NCI-H774 (cell line): ENCODE data around the gene OMD.
"Not testable (repeated sequence)": the region's sequence is repeated elsewhere in the genome, so short reads cannot be mapped to it uniquely, and the experiment has no call there.

ENCODE experiments used
- DNase-seq: peaks from one replicate; lab custom pipeline; 2025; lab: John Stamatoyannopoulos, UW

OMD gene

DNA sequence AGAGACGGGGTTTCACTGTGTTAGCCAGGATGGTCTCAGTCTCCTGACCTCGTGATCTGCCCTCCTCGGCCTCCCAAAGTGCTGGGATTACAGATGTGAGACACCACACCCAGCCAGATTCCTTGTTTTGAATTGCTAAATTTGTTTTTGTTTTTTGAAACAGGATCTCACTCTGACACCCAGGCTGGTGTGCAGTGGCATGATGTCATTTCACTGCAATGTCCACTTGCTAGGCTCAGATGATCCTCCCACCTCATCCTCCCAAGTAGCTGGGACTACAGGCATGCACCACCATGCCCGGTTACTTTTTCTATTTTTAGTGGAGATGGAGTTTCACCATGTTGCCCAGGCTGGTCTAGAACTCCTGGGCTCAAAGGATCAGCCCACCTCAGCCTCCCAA is 13.1 kb downstream of the OMD start:
- DNase-seq = not testable (repeated sequence)

DNA sequence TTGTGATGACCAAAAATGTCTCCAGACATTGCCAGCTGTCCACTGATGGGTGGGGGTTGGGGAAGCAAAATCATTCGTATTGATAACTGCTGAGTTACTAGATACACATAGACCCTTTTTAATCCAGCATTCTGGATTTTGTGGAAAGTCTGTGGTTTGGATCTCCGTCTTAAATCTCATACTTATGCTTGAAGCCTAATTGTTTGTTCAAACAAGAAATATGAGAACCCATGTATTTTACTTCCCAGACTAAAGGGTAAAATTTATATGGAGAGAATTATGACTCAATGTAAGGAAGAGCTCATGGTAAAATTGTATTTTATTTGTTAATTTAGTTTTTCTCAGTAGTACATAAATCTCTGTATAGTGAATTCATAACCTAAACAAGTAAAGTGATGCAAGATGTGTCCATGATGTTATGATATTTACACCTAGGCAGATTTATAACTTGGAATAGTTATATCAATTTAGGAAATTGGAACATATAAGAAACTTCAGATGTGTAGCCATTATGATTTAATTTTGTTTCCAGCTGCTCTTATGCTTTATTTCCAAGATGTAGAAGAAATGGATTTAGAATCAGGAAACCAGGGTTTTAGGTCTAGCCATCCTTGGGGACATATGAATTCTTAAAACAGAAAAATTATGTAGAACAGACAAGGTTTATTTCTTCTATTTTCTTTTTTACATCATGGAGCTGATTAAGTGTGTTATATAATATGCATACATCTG is 15.4 kb downstream of the OMD start:
- DNase-seq = no peak

DNA sequence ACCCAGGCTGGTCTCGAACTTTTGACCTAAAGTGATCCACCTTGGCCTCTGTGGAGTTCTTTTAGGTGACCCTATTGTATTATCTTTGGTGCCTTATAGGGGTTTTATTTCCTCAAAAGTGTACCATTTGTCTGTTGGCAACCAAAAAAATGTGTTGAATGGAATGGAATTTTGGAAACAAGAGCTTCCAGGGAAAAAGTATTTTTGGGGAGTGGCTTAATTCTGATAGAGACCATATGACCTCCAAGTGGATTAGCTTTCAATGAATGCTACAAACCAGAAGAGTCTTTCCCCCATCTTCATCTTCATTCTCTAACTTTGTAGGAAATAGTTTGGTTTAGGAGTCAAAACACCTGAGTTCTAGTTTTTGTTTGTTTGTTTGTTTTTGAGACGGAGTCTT is 16.5 kb downstream of the OMD start:
- no peak for DNase-seq

DNA sequence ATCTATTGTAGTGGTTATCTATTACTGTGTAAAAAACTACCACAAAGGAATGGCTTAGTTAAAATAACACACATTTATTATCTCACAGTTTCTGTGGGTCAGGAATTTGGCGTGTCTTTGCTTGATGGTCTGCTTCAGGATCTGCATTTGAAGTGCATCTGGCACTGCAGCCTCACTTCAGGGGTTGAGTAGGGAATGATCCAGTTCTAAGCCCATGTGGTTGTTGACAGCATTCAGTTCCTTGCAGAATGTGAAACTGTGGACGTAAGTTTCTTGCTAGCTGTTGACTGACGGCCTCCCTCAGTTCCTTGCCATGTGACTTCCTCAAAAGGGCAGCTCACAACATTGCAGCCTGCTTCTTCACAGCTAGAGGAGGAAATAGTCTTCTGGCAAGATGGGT is 17.8 kb downstream of the OMD start:
- no peak for DNase-seq

DNA sequence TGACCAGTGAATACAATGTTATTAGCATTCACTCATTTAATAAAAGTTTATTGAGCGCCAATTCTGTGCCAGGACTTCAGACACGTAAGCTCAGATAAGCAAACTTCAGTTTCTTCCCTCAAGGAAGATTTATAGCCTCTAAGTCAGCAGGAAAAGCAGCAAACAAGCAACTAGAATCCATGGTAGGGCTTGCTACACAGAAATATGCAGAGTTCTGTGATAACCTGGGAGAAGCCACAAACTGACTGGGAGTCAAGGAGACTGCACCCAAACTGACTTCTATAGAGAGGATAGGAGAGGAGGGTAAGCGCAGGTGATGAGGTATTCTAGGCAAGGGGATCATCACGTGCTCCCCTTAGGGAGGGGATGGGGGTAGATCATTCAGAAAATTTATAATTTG is 18.5 kb downstream of the OMD start:
- no peak for DNase-seq

DNA sequence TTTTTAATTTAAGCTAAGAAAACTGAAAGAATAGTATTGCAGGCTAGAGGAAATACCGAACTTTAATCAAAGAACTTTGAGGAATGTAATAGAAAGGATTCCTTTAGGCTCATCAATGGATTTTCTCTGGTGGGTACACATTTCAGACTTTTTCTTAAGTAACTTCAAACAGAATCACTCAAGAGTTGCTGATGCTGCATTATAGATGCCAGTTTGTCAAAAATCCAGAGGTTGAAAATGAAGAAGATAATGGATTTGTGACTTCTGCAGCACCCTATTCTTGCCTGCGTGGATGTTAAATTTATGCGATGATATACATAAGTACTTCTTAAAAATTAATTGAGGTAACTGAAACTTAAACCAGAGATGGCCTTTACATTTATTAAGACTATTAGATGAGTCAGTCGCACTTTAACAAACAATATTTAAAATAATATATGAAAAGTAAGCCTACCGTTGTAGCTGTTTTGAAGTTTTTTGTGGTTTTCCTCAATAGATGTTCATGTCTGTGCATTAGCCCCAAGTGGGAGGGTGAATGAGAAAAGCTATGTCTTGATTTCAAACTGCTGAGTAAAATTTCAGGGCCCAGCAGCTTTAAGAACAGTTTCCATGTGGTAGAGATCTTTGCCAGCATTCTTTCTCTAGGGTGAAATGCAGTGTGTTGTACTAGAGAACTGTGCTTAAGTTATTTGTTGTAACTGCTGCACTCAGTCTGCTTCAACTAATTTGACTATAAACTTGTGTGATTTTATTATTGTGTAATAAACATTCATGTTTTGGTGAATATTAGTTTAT is 20.0 kb downstream of the OMD start, which contains the start of gene OGN:
Gene OGN, minus strand, starts transcription at position 537 of the 795 bp plus-strand sequence. CDS start 1,171 bp downstream, outside the sequence.
- DNase-seq = no peak

DNA sequence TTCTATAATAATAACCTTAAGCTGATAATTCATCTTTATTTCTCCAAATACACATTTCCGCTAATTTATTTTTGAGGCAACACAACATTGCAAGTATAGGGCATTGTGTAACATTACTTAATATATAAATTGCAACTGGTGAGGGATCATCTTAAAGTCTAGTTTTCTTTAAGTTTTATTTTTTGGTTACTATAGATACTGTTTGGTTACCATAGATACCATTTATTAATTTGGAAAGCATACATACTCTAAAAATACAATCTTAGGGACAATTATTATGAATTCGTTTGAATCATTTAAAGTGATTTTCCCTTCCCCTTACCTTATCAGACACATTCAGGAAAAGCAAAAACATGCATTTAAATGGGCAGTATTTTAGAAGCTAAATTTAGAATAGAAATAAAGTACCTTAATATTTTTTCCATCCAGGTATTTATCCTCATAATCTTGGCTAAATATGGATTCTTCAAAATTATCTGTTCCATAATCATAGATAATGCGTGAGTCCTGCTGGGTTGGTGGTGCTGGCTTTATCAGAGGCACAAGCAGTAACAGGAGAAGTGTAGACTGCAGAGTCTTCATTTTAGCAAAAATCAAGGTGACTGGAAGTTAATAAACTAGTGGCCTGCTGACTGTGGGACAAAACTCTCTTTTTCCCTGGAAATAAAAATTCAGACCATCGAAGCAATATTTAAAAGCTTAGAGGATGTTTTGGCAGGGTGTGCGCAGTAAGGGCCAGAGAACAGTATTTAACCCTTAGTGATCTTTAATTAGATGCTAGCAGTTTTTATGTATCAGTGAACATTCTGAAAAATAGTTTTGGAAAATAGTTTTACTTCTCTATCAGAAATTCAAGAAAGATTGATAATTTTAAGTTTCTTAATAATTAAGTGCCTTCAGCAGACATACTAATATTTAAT is 21.2 kb downstream of the OMD start:
- DNase-seq = no peak

DNA sequence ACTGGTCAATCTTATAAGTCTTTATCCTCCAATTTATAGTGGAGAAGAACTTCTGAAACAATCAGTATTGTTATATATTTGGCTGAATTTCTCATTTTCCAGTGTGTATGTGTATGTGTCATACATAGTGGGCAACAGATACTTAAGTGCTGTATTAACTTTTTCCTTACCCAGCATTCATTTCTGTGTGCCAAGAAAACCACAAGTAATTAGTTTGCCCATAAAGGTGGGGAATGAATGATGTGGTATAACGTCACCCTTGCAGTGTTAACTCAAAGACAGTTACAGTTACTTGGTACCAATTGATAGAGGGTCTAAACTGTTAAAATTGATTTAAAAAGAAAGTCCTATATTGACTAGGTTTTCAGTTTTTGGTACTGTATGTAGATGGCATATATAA is 21.9 kb downstream of the OMD start:
- no peak for DNase-seq

DNA sequence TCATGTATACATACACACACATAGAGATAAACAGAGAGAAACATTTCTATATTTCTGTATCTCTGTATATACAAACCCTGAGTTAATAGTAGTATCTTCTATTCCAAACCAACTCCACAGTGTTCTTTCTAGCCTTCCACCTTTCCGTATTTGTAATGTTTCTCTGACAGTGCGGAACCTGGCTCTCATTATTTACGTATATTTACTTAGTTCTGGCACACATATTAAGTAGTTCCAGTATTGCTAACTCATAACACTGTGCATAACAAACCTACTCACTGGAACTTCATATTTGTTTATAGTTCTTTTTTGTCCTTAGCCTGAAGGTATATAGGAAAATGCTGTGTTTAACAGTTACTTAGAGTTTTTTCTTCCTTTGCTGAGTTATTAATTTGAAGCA is 26.4 kb downstream of the OMD start:
- no peak for DNase-seq

DNA sequence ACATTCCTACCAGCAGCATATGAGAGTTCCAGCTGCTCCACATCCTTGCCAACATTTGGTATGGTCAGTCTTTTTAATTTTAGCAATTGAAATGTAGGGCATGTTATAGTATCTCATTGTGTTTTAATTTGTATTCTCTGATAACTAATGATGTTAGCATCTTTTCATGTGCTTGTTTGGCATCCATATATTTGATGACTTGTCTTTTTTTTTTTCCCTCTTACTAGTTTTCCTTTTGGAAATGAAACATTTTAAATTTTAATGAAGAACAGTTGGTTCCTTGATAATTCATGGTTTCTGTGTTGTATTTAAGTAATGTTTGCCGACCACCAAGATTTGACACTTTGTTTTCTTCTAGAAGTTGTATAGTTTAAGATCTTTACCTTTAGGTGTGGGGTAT is 28.7 kb downstream of the OMD start:
- no peak for DNase-seq

DNA sequence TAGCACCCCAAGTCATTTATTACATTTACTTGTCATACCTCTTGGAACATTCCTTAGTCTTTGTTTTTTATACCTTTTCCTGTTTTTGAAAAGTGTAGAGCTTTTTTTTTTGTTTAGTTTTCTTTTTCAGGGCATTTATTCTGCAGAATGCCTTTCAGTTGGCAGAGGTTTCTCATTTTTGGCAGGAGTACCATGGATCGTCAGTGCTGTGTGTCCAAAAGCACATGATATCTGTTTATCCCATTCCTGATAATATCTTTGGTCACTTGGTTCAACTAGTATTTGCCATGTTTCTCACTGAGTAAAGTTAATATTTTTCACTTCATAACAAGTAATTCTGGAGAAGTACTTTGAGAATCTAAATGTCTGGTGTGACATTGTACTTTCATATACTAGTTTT is 30.6 kb downstream of the OMD start:
- no peak for DNase-seq

DNA sequence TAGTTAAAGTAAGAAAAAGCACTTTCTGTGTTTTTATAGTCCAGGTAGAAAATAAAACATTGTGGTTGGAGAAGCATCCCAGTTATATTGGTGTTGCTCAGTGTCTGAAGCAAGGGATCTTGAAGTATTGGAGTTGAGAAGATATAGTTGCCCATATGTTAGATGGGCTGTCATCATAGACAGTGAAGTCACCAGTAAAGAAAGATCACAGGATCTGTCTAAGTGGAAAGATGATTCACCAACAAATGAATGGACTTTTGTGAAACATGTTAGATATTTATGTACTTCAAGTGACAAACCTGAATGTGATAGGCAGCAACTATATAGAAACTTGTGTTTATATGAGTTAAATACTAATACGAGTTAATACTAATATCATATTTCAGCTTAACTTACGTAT is 31.6 kb downstream of the OMD start:
- no peak for DNase-seq

DNA sequence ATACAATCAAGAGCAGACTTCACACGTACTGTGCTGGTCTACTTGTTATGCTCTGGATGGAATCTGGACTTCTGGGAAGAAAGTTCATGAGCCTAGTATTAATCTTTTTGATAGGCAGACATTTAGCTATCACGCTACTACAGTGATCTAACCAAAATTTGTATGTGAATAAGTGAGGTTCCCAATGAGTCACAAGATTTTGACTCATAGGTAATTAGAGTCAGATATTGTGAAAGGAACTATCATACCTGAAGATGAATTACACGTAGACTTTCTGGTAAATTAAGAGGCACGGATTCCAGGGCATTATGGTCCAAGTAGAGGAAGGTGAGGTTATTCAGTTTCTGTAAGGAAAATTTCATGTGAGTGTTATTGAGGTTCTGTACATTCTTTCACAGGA is 38.3 kb downstream of the OMD start:
- no peak for DNase-seq

DNA sequence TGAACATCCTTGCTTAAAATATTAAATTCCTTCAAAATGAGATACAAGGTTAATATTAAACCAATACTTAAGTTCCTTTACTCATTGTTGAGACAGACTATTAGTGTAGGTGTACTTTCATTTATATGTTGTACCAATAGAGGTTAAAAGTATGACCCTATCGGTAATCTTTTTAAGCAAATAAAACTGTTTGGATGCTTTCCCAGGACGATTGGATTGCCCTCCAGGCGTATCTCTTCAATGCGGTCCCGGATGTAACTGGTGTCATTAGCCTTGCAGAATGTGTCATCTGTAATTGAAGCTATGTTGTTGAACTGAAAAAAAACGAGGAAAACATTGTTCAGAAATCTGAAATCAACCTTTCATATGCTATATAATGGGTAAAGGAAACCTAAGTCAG is 38.8 kb downstream of the OMD start:
- no peak for DNase-seq

DNA sequence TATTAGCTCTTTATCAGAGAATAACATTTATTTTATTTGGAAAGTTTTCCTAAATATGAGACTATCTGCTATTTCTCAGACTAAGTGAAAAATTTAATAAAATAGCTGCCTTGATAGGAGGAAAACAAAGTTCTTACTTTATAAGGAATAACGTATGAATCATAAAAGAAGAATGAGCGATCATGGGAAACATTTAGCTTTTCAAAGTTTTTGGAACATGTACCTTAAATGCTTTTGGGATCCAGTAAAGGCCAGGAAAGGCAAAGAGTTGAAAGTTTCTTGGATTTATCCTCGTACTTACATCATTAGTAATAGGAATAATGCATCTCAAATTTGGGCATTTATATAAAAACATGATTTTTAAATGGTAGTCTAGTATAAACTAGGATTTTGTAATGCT is 39.3 kb downstream of the OMD start:
- no peak for DNase-seq

DNA sequence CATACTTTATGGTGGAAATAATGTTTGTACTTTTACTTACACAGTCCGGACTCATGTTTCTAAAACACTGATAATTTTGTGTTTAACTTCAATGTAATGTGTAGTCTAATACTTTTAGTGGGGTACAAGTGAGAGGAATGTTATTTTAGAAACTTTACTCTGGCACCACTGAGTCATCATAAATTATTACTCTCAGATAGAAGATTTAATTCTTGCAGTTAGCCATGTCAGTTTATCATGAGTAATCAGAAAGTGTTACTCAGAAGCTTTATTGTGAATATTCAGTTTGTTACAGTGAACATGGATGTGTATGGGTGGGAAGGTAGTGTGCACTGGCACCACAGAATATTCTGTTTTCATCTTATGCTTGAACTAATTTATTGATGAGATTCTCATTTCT is 39.9 kb downstream of the OMD start:
- DNase-seq = no peak

DNA sequence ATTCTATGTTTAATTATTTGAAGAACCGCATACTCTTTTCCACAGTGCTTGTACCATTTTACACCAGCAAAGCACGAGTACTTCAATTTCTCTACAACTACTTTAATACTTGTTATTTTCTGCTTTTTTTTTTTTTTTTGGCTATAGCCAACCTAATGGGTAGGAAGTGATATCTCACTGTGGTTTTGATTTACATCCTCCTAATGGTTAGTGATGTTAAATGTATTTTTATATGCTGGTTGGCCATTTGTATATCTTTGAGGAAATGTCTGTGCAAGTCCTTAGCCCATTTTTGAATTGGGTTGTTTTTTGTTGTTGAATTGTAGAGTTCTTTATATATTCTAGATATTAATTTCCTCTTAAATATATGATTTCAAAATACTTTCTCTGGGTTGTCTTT is 42.5 kb downstream of the OMD start:
- DNase-seq = no peak

DNA sequence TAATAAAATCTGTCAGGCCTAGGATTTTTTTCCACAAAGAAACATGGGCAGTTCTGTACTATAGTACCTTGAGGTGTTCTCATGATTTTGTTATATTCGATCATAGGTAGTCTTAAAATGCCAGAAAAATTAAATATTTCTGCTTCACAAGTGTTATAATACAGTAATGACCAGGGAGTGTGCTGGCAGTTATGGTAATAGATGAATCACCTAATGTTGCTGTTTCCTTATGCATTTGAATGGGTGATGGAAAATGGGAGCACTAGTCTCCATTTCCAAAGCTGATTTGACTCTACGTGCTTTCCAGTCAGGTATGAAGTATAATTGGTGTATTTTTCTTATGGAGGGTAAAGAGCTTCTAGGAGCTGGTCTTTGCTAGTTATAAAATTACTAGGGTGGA is 43.7 kb downstream of the OMD start:
- no peak for DNase-seq

DNA sequence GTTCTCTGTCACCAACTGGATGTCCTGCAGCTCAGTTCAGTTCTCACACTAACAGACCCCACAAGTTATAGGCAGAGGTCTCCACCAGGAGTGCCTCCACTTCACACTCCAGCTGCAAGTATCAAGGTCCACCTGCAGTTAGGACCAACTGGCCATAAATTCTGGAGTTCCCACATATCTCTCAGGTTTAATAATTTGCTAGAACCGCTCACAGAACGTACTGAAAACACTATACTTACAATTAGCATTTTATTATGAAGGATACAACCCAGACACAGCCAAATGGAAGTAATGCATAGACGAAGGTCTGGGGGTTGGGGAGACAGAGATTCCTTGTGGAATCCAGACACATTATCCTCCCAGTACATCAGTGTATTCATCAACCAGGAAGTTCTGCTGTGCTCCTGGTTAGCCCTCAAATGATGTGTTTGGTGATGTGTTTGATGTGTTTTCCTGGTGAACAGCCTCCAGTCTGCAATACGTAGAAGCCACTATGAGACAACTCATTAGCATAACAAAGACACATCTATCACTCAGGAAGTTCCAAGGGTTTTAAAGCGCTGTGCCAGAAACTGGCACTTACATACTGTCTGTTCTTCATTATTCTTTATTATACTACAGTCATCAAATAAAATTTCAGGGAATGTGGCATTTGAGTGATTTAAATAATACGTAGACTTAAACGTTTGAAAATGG is 45.3 kb downstream of the OMD start:
- DNase-seq = peak; percentile 45

DNA sequence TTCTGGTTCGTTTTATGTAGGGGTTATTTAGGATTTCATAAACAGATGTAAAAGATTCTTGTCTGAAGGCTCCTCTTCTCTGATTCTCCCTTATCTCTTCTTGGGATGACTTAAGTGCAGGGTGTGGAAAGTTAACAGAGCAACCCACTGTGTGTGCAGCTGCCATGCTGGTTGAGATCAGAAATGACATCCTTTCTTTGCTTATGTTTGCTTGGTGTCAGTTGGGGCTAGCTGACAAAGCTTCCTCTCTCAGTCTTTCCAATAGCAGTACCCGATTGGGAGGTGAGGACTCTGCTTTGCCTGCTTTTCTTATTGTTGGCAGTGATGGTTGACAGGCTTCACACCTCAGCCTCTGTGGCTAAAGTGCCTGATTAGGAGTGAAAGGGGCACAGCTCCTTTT is 46.4 kb downstream of the OMD start:
- peak; percentile 34 for DNase-seq

DNA sequence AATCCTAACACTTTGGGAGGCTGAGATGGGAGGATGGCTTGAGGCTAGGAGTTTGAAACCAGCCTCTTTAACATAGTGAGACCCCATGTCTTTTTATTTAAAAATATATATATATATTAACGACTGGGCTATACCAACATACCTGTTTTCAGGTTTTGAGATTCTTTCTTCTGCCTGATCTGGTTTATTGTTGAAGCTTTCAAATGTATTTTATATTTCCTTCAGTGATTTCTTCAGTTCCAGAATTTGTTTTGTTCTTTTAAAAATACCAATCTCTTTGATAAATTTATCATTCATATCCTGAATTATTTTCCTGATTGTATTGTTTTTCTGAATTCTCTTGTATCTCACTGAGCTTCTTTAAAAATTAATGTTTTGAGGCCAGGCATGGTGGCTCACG is 51.1 kb downstream of the OMD start:
- no peak for DNase-seq

DNA sequence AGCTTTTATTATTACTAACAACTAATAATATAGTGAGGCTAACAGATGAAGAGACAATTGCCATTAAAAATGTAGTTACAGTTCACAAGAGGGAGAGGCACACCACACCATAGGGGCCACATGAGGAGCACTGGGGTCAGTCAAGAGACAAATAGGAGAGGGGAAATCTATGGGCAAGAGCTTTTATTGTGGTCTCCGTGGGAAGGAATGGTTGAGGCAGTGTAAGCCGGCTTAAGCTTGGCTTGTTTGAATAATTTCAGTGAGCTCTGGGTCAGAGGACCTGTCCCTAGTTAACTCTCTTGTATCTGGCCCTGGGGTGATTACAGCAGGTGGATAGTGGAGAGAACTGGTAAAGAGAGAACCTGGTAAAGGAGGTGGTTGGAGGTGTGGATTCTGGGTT is 55.2 kb downstream of the OMD start:
- no peak for DNase-seq
